Tibial nerve (tissue), 4 donors: ENCODE measurements around the gene KPNA1.

Experiments used
- CTCF ChIP-seq, 5 experiments: fragments of 200-600 bp in 3 of 5; fragments of 450-650 bp in 2 of 5; sonication (generic) in 3 of 5; IDR thresholded peaks; one replicate each; pipeline ENCODE4 v1.5.1; 2016 to 2019; ENCODE audit warnings: antibody characterized with exemption in 5 of 5, mild to moderate bottlenecking in 3 of 5, moderate library complexity in 2 of 5
- EP300 ChIP-seq, 2 donors: sonication (generic); formaldehyde crosslinking; IDR thresholded peaks; one replicate each; pipeline ENCODE4 v1.6.1; 2017; ENCODE audit warnings: antibody characterized with exemption in 2 of 2, mild to moderate bottlenecking in 1 of 2
- POLR2A ChIP-seq, 2 donors: fragments of 450-650 bp; IDR thresholded peaks; one replicate each; pipeline ENCODE4 v1.6.1; 2017; ENCODE audit warnings: antibody characterized with exemption in 2 of 2, mild to moderate bottlenecking in 2 of 2, moderate library complexity in 2 of 2

- no peak for TF ChIP-seq CTCF (IDR thresholded peaks at IDR 0.05)
- TF ChIP-seq POLR2A (IDR thresholded peaks at IDR 0.05) = no peak
- no peak for TF ChIP-seq EP300 (IDR thresholded peaks at IDR 0.05)
Observed at GRCh38 chr3:122530164-122530563, 15.4 kb upstream of the KPNA1 start.
